Dendritic cell treated with granulocyte-macrophage colony-stimulating factor and Interleukin-4, amounts not matched to agents 40 ng/mL and 50 ng/mL, for 4 days (primary cell): ENCODE measurements around the gene TCIRG1.
"Not testable (repeated sequence)": the region's sequence is repeated elsewhere in the genome, so short reads cannot be mapped to it uniquely, and the experiment has no call there.

Experiments used
- H3K27ac Mint-ChIP-seq: one replicate; pipeline ENCODE4 v1.8.0; 2022; ENCODE audit warnings: mild to moderate bottlenecking, mixed read lengths
- H3K27me3 Mint-ChIP-seq: one replicate; pipeline ENCODE4 v1.8.0; 2022; ENCODE audit warnings: mild to moderate bottlenecking, mixed read lengths
- H3K36me3 Mint-ChIP-seq: one replicate; pipeline ENCODE4 v1.8.0; 2022; ENCODE audit warnings: low read depth, mixed read lengths
- H3K4me1 Mint-ChIP-seq: one replicate; pipeline ENCODE4 v1.8.0; 2022; ENCODE audit warnings: low read depth, mixed read lengths
- H3K4me3 Mint-ChIP-seq: one replicate; pipeline ENCODE4 v1.8.0; 2022; ENCODE audit warnings: mild to moderate bottlenecking, moderate library complexity, mixed read lengths
- H3K9me3 Mint-ChIP-seq: one replicate; pipeline ENCODE4 v1.8.0; 2022; ENCODE audit warnings: mixed read lengths
- intact Hi-C: fragments of 100-400 bp; cut with micrococcal nuclease; formaldehyde crosslinking; loops from one replicate; pipeline ENCODE4 v1.15.0; 2022

The TCIRG1 gene

GRCh38 chr11:68038718-68039525, at the start of gene TCIRG1:
TSS of gene TCIRG1 (plus strand) at chr11:68039025. CDS start at chr11:68041272, 2,247 bp downstream.
- Mint-ChIP-seq H3K36me3 (peaks cover 81% of the 10 kb centered on the region), H3K9me3 (no peaks in the 10 kb centered on the region), H3K27me3 (no peaks in the 10 kb centered on the region), H3K27ac (peak within 1 kb of the TSS; percentile 97), H3K4me1 (peaks cover 73% of the 10 kb centered on the region), H3K4me3 (peak within 1 kb of the TSS; percentile 93)
- intact Hi-C loops: loop anchor here (5.0 to 10.0 kb wide), 2 partner anchors 42 to 76 kb away; no protein-coding TSS in a partner anchor

GRCh38 chr11:67990546-67991346, 48.1 kb upstream of the TCIRG1 start:
- H3K27ac Mint-ChIP-seq, H3K4me3 Mint-ChIP-seq, H3K9me3 Mint-ChIP-seq, intact Hi-C loops, H3K27me3 Mint-ChIP-seq: not testable (repeated sequence)
- H3K4me1 Mint-ChIP-seq: peaks cover 27% of the 10 kb centered on the region
- peaks cover 52% of the 10 kb centered on the region for H3K36me3 Mint-ChIP-seq

GRCh38 chr11:67991347-67992121, 47.3 kb upstream of the TCIRG1 start:
- H3K9me3 Mint-ChIP-seq, H3K27ac Mint-ChIP-seq, intact Hi-C loops, H3K27me3 Mint-ChIP-seq, H3K4me3 Mint-ChIP-seq: not testable (repeated sequence)
- Mint-ChIP-seq H3K4me1 (peaks cover 33% of the 10 kb centered on the region), H3K36me3 (peaks cover 60% of the 10 kb centered on the region)

- H3K27me3 Mint-ChIP-seq, intact Hi-C loops, H3K27ac Mint-ChIP-seq, H3K4me3 Mint-ChIP-seq, H3K9me3 Mint-ChIP-seq: not testable (repeated sequence)
- Mint-ChIP-seq H3K4me1 (peaks cover 55% of the 10 kb centered on the region), H3K36me3 (peaks cover 83% of the 10 kb centered on the region)
Measured at GRCh38 chr11:67993821-67994220, 45.0 kb upstream of the TCIRG1 start.

- H3K27ac Mint-ChIP-seq, H3K9me3 Mint-ChIP-seq, H3K4me3 Mint-ChIP-seq, H3K27me3 Mint-ChIP-seq, intact Hi-C loops: not testable (repeated sequence)
- peaks cover 61% of the 10 kb centered on the region for H3K4me1 Mint-ChIP-seq
- peaks cover 88% of the 10 kb centered on the region for H3K36me3 Mint-ChIP-seq
Measured at GRCh38 chr11:67994387-67994786, 44.4 kb upstream of the TCIRG1 start.

GRCh38 chr11:67995129-67995528, 43.7 kb upstream of the TCIRG1 start:
- H3K27ac Mint-ChIP-seq, H3K9me3 Mint-ChIP-seq, H3K4me3 Mint-ChIP-seq, H3K27me3 Mint-ChIP-seq: not testable (repeated sequence)
- Mint-ChIP-seq H3K4me1 (peaks cover 68% of the 10 kb centered on the region), H3K36me3 (peaks cover 96% of the 10 kb centered on the region)
- intact Hi-C loops: loop anchor here (5.0 kb wide), 1 partner anchor 42 kb away; the partner anchor contains the start of gene TCIRG1

- H3K4me3 Mint-ChIP-seq, H3K27me3 Mint-ChIP-seq, H3K27ac Mint-ChIP-seq, H3K9me3 Mint-ChIP-seq: not testable (repeated sequence)
- Mint-ChIP-seq H3K36me3 (peaks cover 97% of the 10 kb centered on the region), H3K4me1 (peaks cover 69% of the 10 kb centered on the region)
- intact Hi-C loops: loop anchor here (5.0 kb wide), 1 partner anchor 42 kb away; the partner anchor contains the start of gene TCIRG1
Measured at GRCh38 chr11:67995579-67995978, 43.2 kb upstream of the TCIRG1 start.

- peaks cover 2% of the 10 kb centered on the region for H3K27me3 Mint-ChIP-seq
- H3K36me3 Mint-ChIP-seq: peaks cover 97% of the 10 kb centered on the region
- no peak overlapping the region for H3K27ac Mint-ChIP-seq
Measured at GRCh38 chr11:67996051-67996450, 42.8 kb upstream of the TCIRG1 start.

GRCh38 chr11:67996622-67997474, 42.0 kb upstream of the TCIRG1 start:
- Mint-ChIP-seq H3K36me3 (peaks cover 97% of the 10 kb centered on the region), H3K9me3 (no peaks in the 10 kb centered on the region), H3K4me1 (peaks cover 72% of the 10 kb centered on the region), H3K4me3 (peak overlapping the region; percentile 51), H3K27me3 (peaks cover under 1% of the 10 kb centered on the region), H3K27ac (peak overlapping the region; percentile 78)
- intact Hi-C loops: loop anchor here (2.0 to 5.0 kb wide), 2 partner anchors 14 to 40 kb away; partner anchors contain the start of genes ALDH3B1 and TCIRG1

More at GRCh38 chr11:67996051-67996450, 42.8 kb upstream of the TCIRG1 start:
- intact Hi-C loops: loop anchor here (2.0 to 5.0 kb wide), 2 partner anchors 15 to 41 kb away; partner anchors contain the start of genes ALDH3B1 and TCIRG1
- H3K4me1 Mint-ChIP-seq: peaks cover 69% of the 10 kb centered on the region
- H3K9me3 Mint-ChIP-seq: no peaks in the 10 kb centered on the region
- H3K4me3 Mint-ChIP-seq: no peak overlapping the region

GRCh38 chr11:67997475-67997921, 41.3 kb upstream of the TCIRG1 start:
- Mint-ChIP-seq H3K27ac (peak overlapping the region; percentile 78), H3K27me3 (no peaks in the 10 kb centered on the region), H3K9me3 (no peaks in the 10 kb centered on the region), H3K4me3 (peak overlapping the region; percentile 51), H3K4me1 (peaks cover 76% of the 10 kb centered on the region), H3K36me3 (peaks cover 97% of the 10 kb centered on the region)
- intact Hi-C loops: loop anchor here (2.0 to 5.0 kb wide), 2 partner anchors 13 to 40 kb away; partner anchors contain the start of genes ALDH3B1 and TCIRG1

GRCh38 chr11:67998150-67999045, 40.4 kb upstream of the TCIRG1 start:
- peaks cover 83% of the 10 kb centered on the region for H3K4me1 Mint-ChIP-seq
- H3K27ac Mint-ChIP-seq: peak overlapping the region; percentile 78
- intact Hi-C loops: loop anchor here (5.0 kb wide), 1 partner anchor 39 kb away; the partner anchor contains the start of gene TCIRG1
- H3K36me3 Mint-ChIP-seq: peaks cover 95% of the 10 kb centered on the region
- no peak overlapping the region for H3K4me3 Mint-ChIP-seq
- H3K9me3 Mint-ChIP-seq: no peaks in the 10 kb centered on the region
- no peaks in the 10 kb centered on the region for H3K27me3 Mint-ChIP-seq

- H3K4me3 Mint-ChIP-seq: no peak overlapping the region
- peak overlapping the region; percentile 78 for H3K27ac Mint-ChIP-seq
- H3K27me3 Mint-ChIP-seq: no peaks in the 10 kb centered on the region
- H3K4me1 Mint-ChIP-seq: peaks cover 79% of the 10 kb centered on the region
- intact Hi-C loops: loop anchor here (5.0 kb wide), 1 partner anchor 38 kb away; the partner anchor contains the start of gene TCIRG1
- H3K9me3 Mint-ChIP-seq: no peaks in the 10 kb centered on the region
- H3K36me3 Mint-ChIP-seq: peaks cover 87% of the 10 kb centered on the region
Measured at GRCh38 chr11:67999201-67999629, 39.6 kb upstream of the TCIRG1 start.
